C4-2B (cell line): ENCODE measurements around the gene KDELR3.

Experiments
- H3K27ac ChIP-seq: fragments of 450-650 bp; 2 replicates; pipeline ENCODE4 v1.5.1; 2017
- CTCF ChIP-seq: fragments of 450-650 bp; conservative IDR thresholded peaks from 2 replicates; pipeline ENCODE4 v1.5.1; 2017; ENCODE audit warnings: mild to moderate bottlenecking
- ZFX ChIP-seq: fragments of 450-650 bp; IDR thresholded peaks from 2 replicates; pipeline ENCODE4 v1.6.1; 2017

Gene KDELR3

DNA sequence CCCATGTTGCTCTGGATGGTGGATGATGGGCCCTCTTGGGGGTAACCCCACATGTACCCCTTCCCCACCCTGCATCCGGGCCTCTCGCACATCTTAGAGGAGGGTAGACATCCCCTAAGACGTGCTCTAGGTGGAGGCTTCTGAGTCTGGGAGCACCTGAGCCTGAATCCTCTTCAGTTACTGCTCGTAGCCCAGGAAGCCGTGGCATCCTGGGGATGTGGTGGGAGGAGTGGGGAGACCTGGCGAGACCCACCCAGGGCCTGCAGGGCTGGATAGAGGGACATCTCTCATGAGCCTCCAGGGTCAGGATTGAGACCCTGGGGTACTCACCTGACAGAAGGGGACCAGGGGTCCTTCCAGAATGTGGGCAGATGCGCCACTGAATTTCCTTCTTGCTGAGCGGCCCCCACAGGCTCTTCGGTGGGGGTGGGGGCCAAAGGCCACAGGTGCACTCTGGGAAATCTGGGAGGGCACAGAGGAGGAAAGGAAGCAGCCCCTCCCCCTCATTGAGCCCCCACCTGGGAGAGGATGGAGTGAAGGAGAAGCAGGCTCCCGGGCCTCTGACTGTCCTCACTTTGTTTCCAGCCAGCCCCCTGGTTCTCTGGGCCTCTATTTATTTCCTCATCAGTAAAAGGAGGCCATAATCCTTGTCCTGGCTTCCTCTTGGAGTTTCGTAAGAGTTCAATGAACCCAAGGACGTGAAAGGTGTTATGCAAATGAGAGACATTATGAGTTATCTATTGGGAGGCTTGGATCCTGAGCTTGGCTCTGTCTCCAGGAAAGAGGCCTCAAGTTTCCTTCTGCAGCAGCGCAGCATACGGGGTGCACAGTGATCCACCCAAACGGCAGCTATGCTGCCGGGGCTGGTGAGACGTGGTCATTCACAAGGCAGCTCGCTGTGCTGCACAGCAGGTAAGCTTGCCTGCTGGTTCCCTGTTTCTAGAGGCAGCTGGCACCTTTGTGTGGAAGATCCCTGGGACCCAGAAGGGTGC, 44.1 kb upstream of the KDELR3 start:
- no peak for TF ChIP-seq ZFX
- TF ChIP-seq CTCF = no peak
- H3K27ac ChIP-seq = no peak overlapping the region

DNA sequence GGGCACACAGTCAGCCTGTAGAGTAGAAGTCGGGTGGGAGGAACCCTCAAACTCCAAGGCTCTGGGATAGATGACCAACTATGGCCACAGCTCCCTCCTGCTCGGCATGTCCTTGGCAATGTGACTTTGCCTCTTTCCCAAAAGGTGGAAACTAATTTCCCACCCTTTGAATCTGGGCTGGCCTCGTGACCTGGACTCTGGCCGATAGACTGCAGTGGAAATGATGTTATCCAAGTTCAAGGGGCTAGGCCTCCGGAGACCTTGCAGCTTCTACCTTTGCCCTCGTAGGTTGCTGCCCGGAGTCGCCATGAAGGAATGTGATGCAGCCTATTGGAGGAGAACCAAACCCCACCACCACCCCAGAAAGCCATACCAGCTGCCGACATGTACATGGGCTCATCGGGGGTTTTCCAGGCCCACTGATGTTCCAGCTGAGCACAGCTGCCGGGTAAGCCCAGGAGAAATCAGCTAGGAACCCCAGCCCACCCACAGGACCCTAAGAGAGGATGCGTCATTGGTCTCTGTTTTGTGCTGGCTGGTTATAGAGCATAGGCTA, 43.3 kb upstream of the KDELR3 start:
- no peak for TF ChIP-seq ZFX
- TF ChIP-seq CTCF = no peak
- no peak overlapping the region for H3K27ac ChIP-seq

- TF ChIP-seq ZFX = no peak
- no peak for TF ChIP-seq CTCF
- H3K27ac ChIP-seq = no peak overlapping the region
Observed at GRCh38 chr22:38426628-38427027, 41.3 kb upstream of the KDELR3 start.

GRCh38 chr22:38427465-38427864, 40.4 kb upstream of the KDELR3 start:
- H3K27ac ChIP-seq = no peak overlapping the region
- no peak for TF ChIP-seq ZFX
- TF ChIP-seq CTCF = no peak

GRCh38 chr22:38427940-38428339, 40.0 kb upstream of the KDELR3 start:
- H3K27ac ChIP-seq = no peak overlapping the region
- TF ChIP-seq ZFX = no peak
- no peak for TF ChIP-seq CTCF

- no peak for TF ChIP-seq ZFX
- TF ChIP-seq CTCF = no peak
- H3K27ac ChIP-seq = no peak overlapping the region
Observed at GRCh38 chr22:38428714-38429113, 39.2 kb upstream of the KDELR3 start.

DNA sequence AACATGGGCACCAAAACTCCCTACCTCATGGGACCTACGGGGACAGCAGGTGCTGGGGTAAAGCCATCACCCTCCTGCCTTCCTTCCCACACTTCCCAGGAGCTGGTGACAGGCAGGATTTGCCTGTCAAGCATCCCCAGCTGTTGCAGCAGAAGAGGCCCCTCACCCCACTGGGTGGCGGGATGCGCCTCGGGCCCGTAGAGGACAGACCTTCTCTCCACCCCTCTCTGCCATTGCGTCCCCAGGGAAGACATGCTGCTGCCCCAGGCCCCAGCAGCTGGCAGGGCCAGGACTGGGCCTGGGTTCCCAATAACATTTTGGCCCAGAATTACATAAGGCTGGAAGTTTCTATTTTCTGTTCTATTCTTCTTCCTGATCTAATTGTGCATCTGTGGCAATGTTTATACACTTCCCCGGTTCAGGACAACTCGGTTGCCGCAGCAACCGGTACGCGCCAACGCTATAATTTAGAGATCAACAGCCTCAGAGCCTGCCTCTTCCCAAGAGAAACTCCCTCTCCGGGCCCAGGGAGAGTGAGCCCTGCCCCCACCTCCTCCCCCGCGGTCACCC, 38.3 kb upstream of the KDELR3 start:
- no peak for TF ChIP-seq CTCF
- no peak for TF ChIP-seq ZFX
- no peak overlapping the region for H3K27ac ChIP-seq
